Osteoblast (primary cell): ENCODE data around the gene TBC1D24. TPM values are rescaled to one million over a fixed set of nuclear protein-coding genes. Genes with fewer than 3 reads are reported as not detected.
A peak's percentile ranks its signal among the peaks of the same experiment; 100 is the strongest.

Experiments
- DNase-seq: peaks from one replicate; pipeline ENCODE4 v3.0.0; 2011; ENCODE audit warnings: low spot score, mixed read lengths; ENCODE audit not compliant: insufficient read length; ENCODE audit errors: missing footprints
- H2AFZ ChIP-seq: 2 replicates; pipeline ENCODE4 v1.6.0; 2011; ENCODE audit warnings: mild to moderate bottlenecking, low read length
- H3K27ac ChIP-seq: 2 replicates; pipeline ENCODE4 v1.5.1; 2011; ENCODE audit warnings: mild to moderate bottlenecking, low read depth, low read length, moderate library complexity
- H3K27me3 ChIP-seq: 2 replicates; pipeline ENCODE4 v1.6.0; 2012; ENCODE audit warnings: mild to moderate bottlenecking, control low read depth, inconsistent platforms, low read length, moderate library complexity; ENCODE audit not compliant: insufficient read depth
- H3K36me3 ChIP-seq: 2 replicates; pipeline ENCODE4 v1.5.1; 2011; ENCODE audit warnings: mild to moderate bottlenecking, low read length, control low read depth, moderate library complexity; ENCODE audit not compliant: insufficient read depth
- H3K4me1 ChIP-seq: 2 replicates; pipeline ENCODE4 v1.5.1; 2011; ENCODE audit warnings: mild to moderate bottlenecking, low read length, control low read depth, moderate library complexity; ENCODE audit not compliant: insufficient read depth
- H3K4me2 ChIP-seq: 2 replicates; pipeline ENCODE4 v1.6.0; 2011; ENCODE audit warnings: mild to moderate bottlenecking, low read length; ENCODE audit not compliant: insufficient read depth
- H3K4me3 ChIP-seq: fragments of 200-600 bp; sonication (generic); 3 replicates; pipeline ENCODE4 v1.5.1; 2012; ENCODE audit warnings: mild to moderate bottlenecking, low read length, inconsistent platforms; ENCODE audit not compliant: insufficient read depth
- H3K79me2 ChIP-seq: 2 replicates; pipeline ENCODE4 v1.6.0; 2012; ENCODE audit warnings: mild to moderate bottlenecking, low read length, control low read depth, inconsistent platforms; ENCODE audit not compliant: insufficient read depth
- H3K9me3 ChIP-seq: 2 replicates; pipeline ENCODE4 v1.5.1; 2011; ENCODE audit warnings: low read depth, low read length, control low read depth
- H4K20me1 ChIP-seq: 2 replicates; pipeline ENCODE4 v1.6.0; 2012; ENCODE audit warnings: mild to moderate bottlenecking, low read length, control low read depth; ENCODE audit not compliant: insufficient read depth
- CTCF ChIP-seq: IDR thresholded peaks from 2 replicates; pipeline ENCODE4 v1.5.1; 2011; ENCODE audit warnings: mild to moderate bottlenecking, low read depth, low read length, moderate library complexity; ENCODE audit errors: extremely low read depth
- total RNA-seq: library from RNA; depleted of rRNA; stranded (reverse); fragments of >200 nt; gene quantifications from 2 replicates; pipeline ENCODE4 v1.2.3, GENCODE V29; 2012

The TBC1D24 gene
- total RNA-seq, 1 donor: 16.6 TPM

GRCh38 chr16:2469399-2470233, 5.3 kb upstream of the TBC1D24 start:
- Histone ChIP-seq H4K20me1 (peaks cover 3% of the 10 kb centered on the region), H3K36me3 (no peaks in the 10 kb centered on the region), H3K79me2 (no peaks in the 10 kb centered on the region), H3K4me1 (peaks cover 12% of the 10 kb centered on the region), H3K4me3 (no peak overlapping the region), H3K4me2 (no peak overlapping the region), H3K9me3 (no peaks in the 10 kb centered on the region), H3K27ac (no peak overlapping the region), H3K27me3 (no peaks in the 10 kb centered on the region), H2AFZ (no peak overlapping the region)
- no peak for TF ChIP-seq CTCF
- peak; percentile 95 for DNase-seq

GRCh38 chr16:2470234-2470601, 4.7 kb upstream of the TBC1D24 start:
- Histone ChIP-seq H3K4me2 (no peak overlapping the region), H3K4me1 (peaks cover 12% of the 10 kb centered on the region), H3K27ac (no peak overlapping the region), H3K27me3 (no peaks in the 10 kb centered on the region), H3K9me3 (no peaks in the 10 kb centered on the region), H3K4me3 (no peak overlapping the region), H4K20me1 (peaks cover 3% of the 10 kb centered on the region), H3K79me2 (peaks cover under 1% of the 10 kb centered on the region), H2AFZ (no peak overlapping the region), H3K36me3 (no peaks in the 10 kb centered on the region)
- no peak for TF ChIP-seq CTCF
- no peak for DNase-seq

- peaks cover 13% of the 10 kb centered on the region for H3K4me1 ChIP-seq
- no peak overlapping the region for H3K4me3 ChIP-seq
- H4K20me1 ChIP-seq: peaks cover 4% of the 10 kb centered on the region
- no peak for DNase-seq
- no peaks in the 10 kb centered on the region for H3K36me3 ChIP-seq
- peak overlapping the region; percentile 58 for H3K4me2 ChIP-seq
- TF ChIP-seq CTCF: no peak
- H3K9me3 ChIP-seq: no peaks in the 10 kb centered on the region
- H3K27me3 ChIP-seq: no peaks in the 10 kb centered on the region
- peaks cover 4% of the 10 kb centered on the region for H3K79me2 ChIP-seq
- H2AFZ ChIP-seq: no peak overlapping the region
- H3K27ac ChIP-seq: no peak overlapping the region
Measured at GRCh38 chr16:2470603-2471015, 4.3 kb upstream of the TBC1D24 start.

GRCh38 chr16:2471016-2471652, 3.8 kb upstream of the TBC1D24 start, which contains the start of gene NTN3:
Gene NTN3 (plus strand): TSS chr16:2471297. CDS start chr16:2471702, 405 bp downstream.
- TF ChIP-seq CTCF: no peak
- Histone ChIP-seq H3K27me3 (no peaks in the 10 kb centered on the region), H2AFZ (no peak within 1 kb of the TSS), H3K79me2 (peaks cover 8% of the 10 kb centered on the region), H3K9me3 (no peaks in the 10 kb centered on the region), H3K4me3 (peak within 1 kb of the TSS; percentile 50), H3K4me1 (peaks cover 17% of the 10 kb centered on the region), H4K20me1 (peaks cover 10% of the 10 kb centered on the region), H3K4me2 (peak within 1 kb of the TSS; percentile 58), H3K27ac (no peak within 1 kb of the TSS), H3K36me3 (no peaks in the 10 kb centered on the region)
- peak; percentile 97 for DNase-seq
